HFF-Myc (cell line): ENCODE measurements around the gene LINC00237.

Experiments used
- DNase-seq: peaks from one replicate; pipeline ENCODE4 v3.0.0-alpha.2; 2011; ENCODE audit warnings: low read depth; ENCODE audit errors: extremely low read depth
- H3K4me3 ChIP-seq: replicated peaks from 2 replicates; pipeline ENCODE4 v1.5.1; 2011; ENCODE audit warnings: low read depth, mild to moderate bottlenecking, control low read depth, low read length
- CTCF ChIP-seq: IDR thresholded peaks from 2 replicates; pipeline ENCODE4 v1.5.1; 2012; ENCODE audit warnings: mild to moderate bottlenecking, low read depth, low read length, control low read depth; ENCODE audit errors: missing control alignments

The LINC00237 gene

DNA sequence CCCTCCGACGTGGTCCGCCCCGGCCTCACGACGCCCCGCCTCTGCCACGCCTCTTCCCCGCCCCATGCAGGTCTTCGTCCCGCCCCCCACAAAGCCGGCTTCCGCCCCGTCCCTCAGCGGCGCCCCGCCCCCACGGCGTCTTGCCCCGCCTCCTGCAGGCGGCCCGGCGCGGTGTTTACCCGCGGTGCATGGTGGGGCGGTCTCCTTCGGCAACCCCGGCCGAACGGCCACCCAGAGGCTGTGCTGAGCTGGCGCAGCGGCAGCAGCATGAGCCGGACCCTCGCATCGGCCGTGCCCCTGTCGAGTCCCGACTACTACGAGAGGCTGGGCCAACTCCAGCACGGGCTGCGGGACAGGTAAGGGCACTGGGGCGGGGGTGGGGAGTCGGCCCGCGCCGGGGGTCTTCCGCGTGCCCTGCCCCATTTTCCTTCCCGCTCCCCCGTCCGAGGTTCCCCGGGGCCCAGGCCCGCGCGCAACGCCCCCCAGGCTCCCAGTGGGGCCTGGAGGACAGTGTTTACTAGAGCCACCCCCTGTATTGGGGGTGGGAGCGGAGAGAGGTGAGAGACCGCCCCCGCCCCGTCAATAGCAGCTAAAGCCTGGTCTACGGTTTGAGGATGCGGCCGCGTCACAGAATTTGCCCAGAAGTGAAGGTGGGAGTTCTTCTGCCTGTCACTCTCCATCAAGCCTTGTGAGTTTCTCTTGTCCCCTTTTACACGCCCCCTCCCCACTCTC lies 19.9 kb upstream of the LINC00237 start, which contains the start of gene KIZ:
KIZ (plus strand) TSS at position 234 of the 732 bp plus-strand sequence; CDS start at position 268, 34 bp downstream.
- H3K4me3 ChIP-seq = peak within 1 kb of the TSS; percentile 92
- peak; percentile 13 for TF ChIP-seq CTCF
- peak; percentile 66 for DNase-seq

DNA sequence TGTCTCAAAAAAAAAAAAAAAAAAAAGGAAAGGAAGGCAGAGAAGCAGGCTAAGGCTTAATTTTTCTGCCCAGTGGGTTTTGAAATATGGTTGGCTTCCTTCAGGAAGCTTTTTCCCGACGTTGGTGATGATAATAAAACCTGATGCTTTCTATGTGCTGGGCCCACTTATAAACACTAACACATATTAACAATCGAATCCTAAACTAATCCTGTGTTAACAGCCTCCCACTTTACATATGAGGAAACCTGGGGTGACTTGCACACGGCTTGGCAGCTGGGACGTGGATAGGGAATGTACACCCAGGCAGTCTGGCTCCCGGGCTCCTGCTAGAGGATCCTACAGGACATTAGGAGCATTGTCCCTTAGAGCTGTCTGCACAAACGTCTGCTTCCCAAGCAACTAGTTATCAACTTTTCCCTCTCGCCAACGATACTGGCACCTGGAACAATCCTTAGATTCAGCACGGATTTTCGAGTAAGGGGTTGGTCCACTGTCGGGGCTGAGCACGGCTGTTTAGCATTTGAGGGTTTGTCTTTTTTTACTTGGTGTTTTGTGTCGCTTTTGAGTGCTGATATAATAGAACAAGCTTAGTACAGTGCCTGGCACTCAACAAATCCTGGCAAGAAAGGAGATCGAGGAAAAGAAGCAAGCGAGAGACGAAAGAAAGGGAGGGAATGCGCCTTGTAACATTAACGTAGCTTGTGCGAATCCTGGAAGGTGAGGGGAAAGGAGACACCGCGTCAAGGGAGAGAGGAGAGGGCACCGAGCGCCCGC lies 19.1 kb upstream of the LINC00237 start:
- no peak for TF ChIP-seq CTCF
- DNase-seq = peak; percentile 33
- H3K4me3 ChIP-seq = peak overlapping the region; percentile 92

- no peak overlapping the region for H3K4me3 ChIP-seq
- no peak for TF ChIP-seq CTCF
- no peak for DNase-seq
Measured at GRCh38 chr20:21124190-21124589, 18.0 kb upstream of the LINC00237 start.

- TF ChIP-seq CTCF = no peak
- no peak for DNase-seq
- H3K4me3 ChIP-seq = no peak overlapping the region
Measured at GRCh38 chr20:21118782-21119181, 12.6 kb upstream of the LINC00237 start.

DNA sequence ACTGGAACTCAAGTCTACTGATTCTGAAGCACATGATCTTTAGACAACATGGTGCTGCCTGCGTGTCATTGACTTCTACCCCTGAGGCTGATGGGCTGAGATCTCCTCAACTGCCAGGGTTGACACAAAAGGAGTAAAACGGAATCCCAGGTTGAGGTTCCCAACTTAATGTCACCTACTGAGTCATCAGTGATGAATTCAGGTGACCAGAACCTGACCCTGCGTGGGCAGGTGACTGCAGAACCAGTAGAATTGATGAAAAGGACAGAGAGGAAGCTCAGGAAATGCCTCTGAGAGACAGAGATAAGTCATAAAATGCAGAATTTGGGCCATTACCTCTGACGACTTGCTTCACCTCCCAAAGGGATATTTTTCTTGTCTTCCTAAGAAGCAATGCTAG lies 12.0 kb upstream of the LINC00237 start:
- DNase-seq = no peak
- no peak overlapping the region for H3K4me3 ChIP-seq
- no peak for TF ChIP-seq CTCF

DNA sequence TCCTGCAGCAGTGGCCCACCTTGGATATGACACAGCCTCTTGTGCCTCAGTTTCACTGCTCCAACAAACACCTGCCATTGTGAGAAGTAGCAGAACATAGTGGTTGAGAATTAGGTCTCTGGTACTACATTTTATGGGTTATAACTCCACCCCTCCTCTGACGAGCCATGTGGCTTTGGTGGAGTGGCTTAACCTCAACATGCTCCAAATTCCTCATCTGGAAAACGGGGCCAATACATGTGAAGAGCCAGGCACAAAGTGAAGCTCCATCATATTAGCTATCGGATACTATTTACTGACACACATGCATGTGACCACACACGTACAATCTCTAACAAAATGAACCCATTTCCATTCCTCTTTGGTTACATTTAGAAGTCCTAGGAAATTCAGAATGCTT lies 11.4 kb upstream of the LINC00237 start:
- no peak overlapping the region for H3K4me3 ChIP-seq
- TF ChIP-seq CTCF = no peak
- no peak for DNase-seq
